Measurements from ENCODE around the gene ZFR2. TPM values are rescaled to one million over a fixed set of nuclear protein-coding genes. Genes with fewer than 3 reads are reported as not detected.

The ZFR2 gene
- total and polyA plus RNA-seq, 2 of the 8 experiments (the other 6 are each of a cell fraction or from before 2014, with no cell fraction given), result 14.5 to 28.4 TPM

Small RNA genes within 50 kb of the gene (small RNA-seq; reads per million reads assigned to genes)
- gene AC005777.1 (ENCODE audit: insufficient read depth), result not detected

Other genes with a start within 250 kb of the ZFR2 start
- 29.9 and 36.2 TPM in 2 replicates for gene CACTIN, start 242.2 kb downstream of the ZFR2 start, total RNA-seq (2021; fragmentation: NEBNext Ultra II Directional; extraction: Animal tissue kit (Norgen Biotek cat#: 25700))
- 25.8 and 44.1 TPM in 2 replicates for gene CACTIN, start 242.2 kb downstream of the ZFR2 start, polyA plus RNA-seq (2011; rRNA removed)
- gene PIP5K1C, start 168.6 kb downstream of the ZFR2 start, total RNA-seq (2021; fragmentation: NEBNext Ultra II Directional; extraction: Animal tissue kit (Norgen Biotek cat#: 25700)), result 31.3 and 32.9 TPM in 2 replicates
- 10.6 and 20.4 TPM in 2 replicates for gene PIP5K1C, start 168.6 kb downstream of the ZFR2 start, polyA plus RNA-seq (2011; rRNA removed)
- gene TJP3, start 160.7 kb downstream of the ZFR2 start, total RNA-seq (2021; fragmentation: NEBNext Ultra II Directional; extraction: Animal tissue kit (Norgen Biotek cat#: 25700)), result 24.6 and 26.1 TPM in 2 replicates
- 17.1 and 30.2 TPM in 2 replicates for gene TJP3, start 160.7 kb downstream of the ZFR2 start, polyA plus RNA-seq (2011; rRNA removed)
- 21.4 and 23.4 TPM in 2 replicates for gene APBA3, start 107.3 kb downstream of the ZFR2 start, total RNA-seq (2021; fragmentation: NEBNext Ultra II Directional; extraction: Animal tissue kit (Norgen Biotek cat#: 25700))
- 36.9 and 48.4 TPM in 2 replicates for gene APBA3, start 107.3 kb downstream of the ZFR2 start, polyA plus RNA-seq (2011; rRNA removed)
- gene MRPL54, start 106.4 kb downstream of the ZFR2 start, total RNA-seq (2021; fragmentation: NEBNext Ultra II Directional; extraction: Animal tissue kit (Norgen Biotek cat#: 25700)), result 72.8 and 80.3 TPM in 2 replicates
- 63.8 and 83.6 TPM in 2 replicates for gene MRPL54, start 106.4 kb downstream of the ZFR2 start, polyA plus RNA-seq (2011; rRNA removed)
- not detected in 2 replicates for gene RAX2, start 96.8 kb downstream of the ZFR2 start, total RNA-seq (2021; fragmentation: NEBNext Ultra II Directional; extraction: Animal tissue kit (Norgen Biotek cat#: 25700))
- 0.08 and 0.19 TPM in 2 replicates for gene RAX2, start 96.8 kb downstream of the ZFR2 start, polyA plus RNA-seq (2011; rRNA removed)
- gene MATK, start 82.7 kb downstream of the ZFR2 start, total RNA-seq (2021; fragmentation: NEBNext Ultra II Directional; extraction: Animal tissue kit (Norgen Biotek cat#: 25700)), result 21.4 and 21.5 TPM in 2 replicates
- 20.5 and 37.8 TPM in 2 replicates for gene MATK, start 82.7 kb downstream of the ZFR2 start, polyA plus RNA-seq (2011; rRNA removed)
- 31.6 and 33.8 TPM in 2 replicates for gene ATCAY, start 11.6 kb upstream of the ZFR2 start, total RNA-seq (2021; fragmentation: NEBNext Ultra II Directional; extraction: Animal tissue kit (Norgen Biotek cat#: 25700))
- gene ATCAY, start 11.6 kb upstream of the ZFR2 start, polyA plus RNA-seq (2011; rRNA removed), result 24.4 and 31.6 TPM in 2 replicates
- gene NMRK2, start 64.0 kb upstream of the ZFR2 start, total RNA-seq (2021; fragmentation: NEBNext Ultra II Directional; extraction: Animal tissue kit (Norgen Biotek cat#: 25700)), result 86.2 and 87.4 TPM in 2 replicates
- gene NMRK2, start 64.0 kb upstream of the ZFR2 start, polyA plus RNA-seq (2011; rRNA removed), result 206 and 227 TPM in 2 replicates
- 78.1 and 80.8 TPM in 2 replicates for gene DAPK3, start 102.1 kb upstream of the ZFR2 start, total RNA-seq (2021; fragmentation: NEBNext Ultra II Directional; extraction: Animal tissue kit (Norgen Biotek cat#: 25700))
- 53.2 and 76.8 TPM in 2 replicates for gene DAPK3, start 102.1 kb upstream of the ZFR2 start, polyA plus RNA-seq (2011; rRNA removed)
- 3,380 and 3,443 TPM in 2 replicates for gene EEF2, start 116.4 kb upstream of the ZFR2 start, total RNA-seq (2021; fragmentation: NEBNext Ultra II Directional; extraction: Animal tissue kit (Norgen Biotek cat#: 25700))
- 1,554 and 2,482 TPM in 2 replicates for gene EEF2, start 116.4 kb upstream of the ZFR2 start, polyA plus RNA-seq (2011; rRNA removed)
- 41.4 and 51.4 TPM in 2 replicates for gene PIAS4, start 138.7 kb upstream of the ZFR2 start, total RNA-seq (2021; fragmentation: NEBNext Ultra II Directional; extraction: Animal tissue kit (Norgen Biotek cat#: 25700))
- 30.2 and 50.9 TPM in 2 replicates for gene PIAS4, start 138.7 kb upstream of the ZFR2 start, polyA plus RNA-seq (2011; rRNA removed)
- 16.6 and 17.8 TPM in 2 replicates for gene ZBTB7A, start 197.9 kb upstream of the ZFR2 start, total RNA-seq (2021; fragmentation: NEBNext Ultra II Directional; extraction: Animal tissue kit (Norgen Biotek cat#: 25700))
- 5.6 and 9.1 TPM in 2 replicates for gene ZBTB7A, start 197.9 kb upstream of the ZFR2 start, polyA plus RNA-seq (2011; rRNA removed)

Measured in H1 (cell line).